PC-3 (cell line): Measurements from ENCODE around the gene SLC39A1.

ENCODE experiments used
- EZH2phosphoT487 ChIP-seq: fragments of 300-600 bp; sonication (generic); IDR thresholded peaks from 2 replicates; pipeline ENCODE4 v1.6.1; 2018; ENCODE audit warnings: mild to moderate bottlenecking, antibody characterized with exemption, low read length, borderline replicate concordance
- TF ChIP-seq, protein P1 (sequence below): fragments of 300-600 bp; sonication (generic); conservative IDR thresholded peaks from 2 replicates; pipeline ENCODE4 v1.5.1; 2017; ENCODE audit warnings: antibody characterized with exemption, low read depth, mild to moderate bottlenecking, low read length

DNA sequence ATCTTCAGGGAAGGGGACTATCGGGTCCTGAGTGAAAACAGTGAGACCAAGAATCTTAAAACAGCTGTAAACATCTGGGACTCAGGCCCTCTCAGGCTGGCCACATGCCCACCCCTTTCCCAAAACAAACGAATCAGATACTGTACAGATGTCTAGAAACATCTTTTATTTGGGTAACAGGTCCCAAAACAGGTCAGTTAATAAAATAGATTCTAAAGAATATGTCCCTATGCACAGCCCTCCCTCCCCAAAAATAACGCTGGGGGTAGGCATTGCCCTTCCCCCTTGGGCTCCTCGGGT lies 4.4 kb downstream of the SLC39A1 start:
- no peak for TF ChIP-seq EZH2phosphoT487
- TF ChIP-seq, protein P1, sequence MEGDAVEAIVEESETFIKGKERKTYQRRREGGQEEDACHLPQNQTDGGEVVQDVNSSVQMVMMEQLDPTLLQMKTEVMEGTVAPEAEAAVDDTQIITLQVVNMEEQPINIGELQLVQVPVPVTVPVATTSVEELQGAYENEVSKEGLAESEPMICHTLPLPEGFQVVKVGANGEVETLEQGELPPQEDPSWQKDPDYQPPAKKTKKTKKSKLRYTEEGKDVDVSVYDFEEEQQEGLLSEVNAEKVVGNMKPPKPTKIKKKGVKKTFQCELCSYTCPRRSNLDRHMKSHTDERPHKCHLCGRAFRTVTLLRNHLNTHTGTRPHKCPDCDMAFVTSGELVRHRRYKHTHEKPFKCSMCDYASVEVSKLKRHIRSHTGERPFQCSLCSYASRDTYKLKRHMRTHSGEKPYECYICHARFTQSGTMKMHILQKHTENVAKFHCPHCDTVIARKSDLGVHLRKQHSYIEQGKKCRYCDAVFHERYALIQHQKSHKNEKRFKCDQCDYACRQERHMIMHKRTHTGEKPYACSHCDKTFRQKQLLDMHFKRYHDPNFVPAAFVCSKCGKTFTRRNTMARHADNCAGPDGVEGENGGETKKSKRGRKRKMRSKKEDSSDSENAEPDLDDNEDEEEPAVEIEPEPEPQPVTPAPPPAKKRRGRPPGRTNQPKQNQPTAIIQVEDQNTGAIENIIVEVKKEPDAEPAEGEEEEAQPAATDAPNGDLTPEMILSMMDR, result no peak
